Islet of Langerhans (tissue), 1 donor: ENCODE data around the gene UGT1A6.
"Not testable (repeated sequence)": the region's sequence is repeated elsewhere in the genome, so short reads cannot be mapped to it uniquely, and the experiment has no call there.

ENCODE experiments used
- FAIRE-seq: peaks from one replicate; lab custom pipeline; 2011; peaks lifted over from hg19 to GRCh38; lab: Jason Lieb, UNC

UGT1A6 gene

DNA sequence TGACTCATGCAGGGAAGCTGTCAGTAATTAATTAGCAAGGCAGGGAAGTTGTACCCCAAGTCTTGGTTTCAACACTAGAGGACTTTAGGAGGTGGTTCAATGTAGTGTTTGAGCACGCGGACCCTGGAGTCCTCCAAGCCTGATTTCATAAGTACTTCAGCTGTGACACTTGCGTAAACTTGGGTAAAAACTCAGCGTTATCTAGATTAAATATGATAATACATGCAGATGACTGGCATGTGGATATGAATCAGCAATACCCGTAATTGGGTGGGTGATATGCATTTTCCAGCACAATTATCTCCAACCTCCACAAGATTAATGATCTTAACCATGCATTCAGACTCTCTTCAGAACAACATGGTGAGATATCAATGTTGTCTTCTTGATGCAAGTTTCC, 5.8 kb upstream of the UGT1A6 start:
- FAIRE-seq: no peak

DNA sequence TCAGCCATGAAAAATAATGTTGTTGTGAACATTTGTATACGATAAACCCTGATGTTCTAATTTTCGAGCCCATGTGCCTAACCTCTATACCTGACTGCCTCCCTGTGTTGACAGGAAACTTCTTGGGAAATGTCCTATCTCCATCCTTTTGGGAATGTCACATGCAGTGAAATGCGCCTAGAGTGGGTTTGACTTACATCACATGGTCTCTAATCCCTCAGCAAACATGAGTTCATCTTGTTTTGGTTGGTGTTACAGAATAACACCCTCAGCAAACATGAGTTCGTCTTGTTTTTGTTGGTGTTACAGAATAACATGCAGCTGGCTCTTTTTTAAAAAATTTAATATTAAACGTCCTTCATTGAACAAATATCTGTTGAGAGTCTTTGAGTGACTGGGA, 4.3 kb upstream of the UGT1A6 start:
- no peak for FAIRE-seq

DNA sequence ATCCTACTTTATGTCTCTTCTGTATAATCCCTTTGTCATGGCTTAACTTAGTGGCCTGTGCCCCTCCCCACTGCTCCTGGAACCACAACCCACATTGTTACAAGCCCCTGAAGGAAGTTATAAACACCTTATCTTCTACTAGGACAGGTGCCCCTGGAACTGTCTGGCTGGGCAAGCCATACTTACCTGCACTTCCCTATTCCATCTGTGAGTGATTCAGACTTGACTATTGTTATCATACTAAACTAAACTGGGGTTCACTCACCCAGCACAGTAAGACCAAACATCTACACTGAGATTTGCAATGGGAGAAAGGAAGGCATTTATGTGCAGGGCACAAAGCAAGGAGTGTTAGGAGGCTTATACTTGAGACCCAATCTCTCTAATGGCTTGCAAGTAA, 3.7 kb upstream of the UGT1A6 start:
- no peak for FAIRE-seq

DNA sequence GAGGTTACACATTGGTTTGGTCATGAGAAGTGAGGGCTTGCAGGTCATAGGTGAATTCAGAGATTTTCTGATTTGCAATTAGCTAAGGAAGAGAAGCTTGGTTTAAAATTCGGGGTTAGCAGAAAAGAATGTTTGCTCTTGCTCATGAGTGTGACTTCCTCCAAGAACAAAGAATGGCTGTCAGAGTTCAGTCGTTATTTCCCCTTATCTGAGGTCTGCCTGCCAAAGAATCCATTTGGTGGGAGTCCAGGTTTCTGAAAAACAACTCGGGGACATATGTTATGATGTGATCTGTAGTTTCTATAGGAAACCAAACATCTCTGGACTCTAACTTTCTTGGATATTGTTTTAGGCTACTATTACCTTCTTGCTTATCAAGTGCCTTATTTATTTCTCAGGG, 3.2 kb upstream of the UGT1A6 start:
- no peak for FAIRE-seq

DNA sequence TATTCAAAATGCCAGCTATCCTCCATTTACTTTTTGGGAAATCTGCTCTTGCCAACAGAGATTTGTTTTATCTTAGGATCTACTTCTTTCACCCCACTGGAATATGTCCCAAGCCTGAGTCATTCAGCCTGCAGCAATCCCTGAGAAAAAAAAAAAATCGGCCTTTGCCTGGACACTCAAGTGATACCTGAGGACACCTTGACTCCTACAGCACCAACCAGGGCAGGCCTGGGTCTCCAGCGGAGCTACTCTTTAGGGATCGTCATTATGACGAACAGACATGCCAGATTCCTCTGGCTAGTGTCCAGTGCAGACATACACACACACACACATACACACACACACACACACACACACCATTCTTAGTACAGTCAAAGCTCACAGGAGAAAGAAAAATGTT, 2.2 kb upstream of the UGT1A6 start:
- FAIRE-seq: no peak

DNA sequence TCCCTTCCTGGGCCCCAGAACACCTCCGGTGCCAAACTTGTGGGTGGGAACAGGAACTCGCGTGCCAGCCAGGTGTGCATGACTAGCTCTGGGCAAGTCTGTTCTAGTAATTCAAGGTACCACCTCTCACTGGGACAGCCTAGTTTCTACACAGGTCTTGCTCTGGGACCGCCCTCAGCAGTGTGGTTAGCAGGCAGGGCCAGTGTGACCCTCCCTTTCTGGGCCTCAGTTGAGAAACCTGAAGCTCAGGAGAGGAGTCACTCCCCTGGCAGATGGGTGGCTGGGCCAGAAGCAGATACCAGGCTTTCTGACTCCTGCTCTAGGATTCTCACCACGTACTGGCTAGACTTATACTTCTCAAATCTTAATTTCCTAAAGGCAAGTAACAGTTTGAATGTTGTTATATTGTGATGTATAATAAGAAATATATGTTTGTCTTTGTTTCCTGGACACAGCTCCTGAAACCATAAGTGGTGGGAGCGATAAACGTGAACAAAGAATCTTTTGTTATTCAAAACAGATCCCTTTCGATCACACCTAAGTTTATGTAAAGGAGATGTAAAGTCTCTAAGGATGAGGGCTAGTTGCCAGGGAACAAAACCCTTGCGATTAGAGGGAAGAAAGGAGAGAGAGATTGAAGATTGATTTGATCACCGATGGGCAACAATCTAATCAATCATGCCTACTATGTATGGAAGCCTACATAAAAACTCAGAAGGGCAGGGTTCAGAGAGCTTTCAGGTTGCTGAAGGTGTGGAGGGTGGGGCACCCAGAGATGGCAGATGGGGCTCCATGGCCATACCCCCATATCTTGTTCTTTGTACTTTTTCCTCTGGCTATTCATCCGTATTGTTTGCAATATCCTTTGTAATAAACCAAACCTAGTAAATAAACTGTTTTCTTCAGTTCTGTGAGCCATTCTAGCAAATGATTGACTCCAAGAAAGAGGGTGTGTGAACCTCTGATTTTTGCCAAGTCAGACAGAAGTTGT, 952 bp upstream of the UGT1A6 start:
- FAIRE-seq: no peak

DNA sequence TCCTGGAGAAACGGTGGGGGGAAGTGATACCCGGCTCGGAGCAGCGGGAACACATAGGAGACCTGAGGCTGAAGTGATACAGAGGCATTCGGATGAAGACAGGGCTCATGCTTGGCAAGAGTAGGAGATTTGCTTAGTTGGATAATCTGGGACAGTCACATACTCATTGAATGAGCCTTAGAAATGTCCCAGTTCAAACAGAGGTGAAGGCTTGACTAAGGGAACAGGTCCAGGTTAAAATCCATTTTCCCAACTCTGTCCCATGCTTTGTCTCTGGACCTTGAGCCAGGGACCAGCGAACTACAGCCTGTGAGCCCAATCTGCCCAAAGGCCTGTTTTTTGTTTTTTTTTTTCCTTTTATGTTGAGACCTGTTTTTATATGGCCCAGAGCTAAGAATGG, 1.3 kb downstream of the UGT1A6 start:
- FAIRE-seq: no peak

DNA sequence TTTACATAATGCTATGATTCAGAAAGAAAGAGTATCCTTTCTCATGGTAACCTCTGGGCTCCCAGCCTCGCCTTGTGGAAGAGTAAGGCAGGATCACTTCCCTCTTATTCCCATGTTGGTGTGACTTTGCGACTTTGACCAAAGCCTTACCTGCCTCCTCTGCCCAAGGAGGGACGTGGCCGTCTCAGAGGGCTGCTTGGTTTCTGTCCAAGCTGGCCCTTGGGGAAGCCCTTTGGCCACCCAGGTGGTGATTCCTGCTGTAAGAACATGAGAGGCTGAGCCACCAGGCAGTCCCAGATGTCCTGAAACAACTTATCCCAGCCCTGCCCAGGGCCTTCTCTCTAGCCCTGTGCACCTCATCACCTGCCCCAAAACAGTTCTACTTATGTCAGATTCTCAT, 6.0 kb downstream of the UGT1A6 start:
- no peak for FAIRE-seq

DNA sequence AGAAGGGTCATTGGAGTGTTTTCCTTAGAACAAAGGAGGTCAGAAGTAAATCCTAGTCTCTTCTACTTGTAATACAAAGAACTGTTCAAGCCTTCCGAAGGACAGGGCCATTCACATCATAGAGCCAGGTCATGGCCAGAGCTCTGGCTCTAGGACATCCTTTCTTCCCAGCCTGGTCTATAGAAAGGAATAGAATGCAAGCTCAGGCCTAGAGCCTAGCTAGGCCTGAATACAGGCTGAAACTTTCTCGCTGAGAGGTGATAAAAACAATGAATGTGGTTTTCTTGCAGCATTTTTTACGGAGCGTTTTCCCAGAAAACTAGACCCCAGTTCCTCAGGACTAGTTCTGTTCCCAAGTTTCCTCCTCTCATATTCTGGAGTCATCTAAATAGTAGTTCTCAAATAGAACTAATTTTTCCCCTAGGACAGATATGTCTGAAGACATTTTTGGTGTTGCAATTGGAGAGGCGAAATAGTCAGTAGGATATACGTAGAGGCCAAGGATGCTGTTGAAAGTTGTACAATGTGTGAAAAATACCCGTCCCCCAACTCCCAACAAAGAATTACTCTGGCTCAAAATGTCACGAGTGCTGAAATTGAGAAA, 6.8 kb downstream of the UGT1A6 start:
- no peak for FAIRE-seq

DNA sequence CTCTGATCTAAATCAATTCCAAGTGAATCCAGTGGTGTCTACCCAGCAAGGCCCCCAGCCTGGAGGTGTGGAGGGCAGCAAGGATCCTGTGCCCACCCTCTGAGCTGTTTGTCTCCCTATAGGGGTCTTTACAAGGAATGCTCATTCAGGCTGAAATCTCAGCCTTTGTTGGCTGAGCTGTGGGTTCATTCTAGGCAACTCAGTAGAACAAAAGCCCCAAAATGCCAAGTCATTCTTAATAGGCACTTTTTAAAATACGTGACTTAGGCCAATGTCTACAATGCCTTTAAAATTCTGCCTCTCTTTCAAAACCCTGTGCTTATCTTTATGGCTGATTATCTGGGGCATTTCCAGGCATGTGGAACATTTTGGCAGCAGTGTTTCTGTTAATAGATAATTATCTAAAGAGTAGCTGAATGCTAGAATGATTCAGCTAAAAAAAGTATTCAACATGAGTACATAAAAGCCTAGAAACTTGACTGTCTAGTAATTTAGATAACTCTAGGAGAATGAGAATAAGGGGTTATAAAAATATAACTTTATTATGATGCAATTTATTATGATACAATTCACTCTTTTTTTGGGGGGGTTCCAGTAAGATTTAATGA, 7.4 kb downstream of the UGT1A6 start:
- FAIRE-seq: peak; percentile 76

DNA sequence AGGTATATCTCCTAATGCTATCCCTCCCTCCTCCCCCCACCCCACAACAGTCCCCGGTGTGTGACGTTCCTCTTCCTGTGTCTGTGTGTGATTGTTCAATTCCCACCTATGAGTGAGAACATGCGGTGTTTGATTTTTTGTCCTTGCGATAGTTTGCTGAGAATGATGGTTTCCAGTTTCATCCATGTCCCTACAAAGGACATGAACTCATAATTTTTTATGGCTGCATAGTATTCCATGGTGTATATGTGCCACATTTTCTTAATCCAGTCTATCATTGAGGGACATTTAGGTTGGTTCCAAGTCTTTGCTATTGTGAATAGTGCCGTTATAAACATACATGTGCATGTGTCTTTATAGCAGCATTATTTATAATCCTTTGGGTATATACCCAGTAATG, 8.2 kb downstream of the UGT1A6 start:
- FAIRE-seq: not testable (repeated sequence)

DNA sequence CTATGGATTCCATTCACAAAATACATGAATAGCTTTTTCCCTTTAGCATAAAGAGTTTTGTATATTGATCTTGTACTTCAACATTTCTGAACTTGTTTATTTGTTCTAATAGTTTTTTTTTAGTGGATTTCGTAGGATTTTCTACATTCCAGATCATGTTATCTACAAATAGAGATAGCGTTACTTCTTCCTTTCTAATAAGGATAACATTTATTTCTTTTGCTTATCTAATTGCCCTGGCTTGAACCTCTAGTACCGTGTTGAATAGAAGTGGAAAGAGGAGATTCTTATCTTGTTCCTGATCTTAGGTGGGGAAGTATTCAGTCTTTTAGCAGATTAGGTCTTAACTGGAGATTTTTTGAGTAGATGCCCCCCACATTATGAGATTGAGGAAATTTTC, 9.5 kb downstream of the UGT1A6 start:
- no peak for FAIRE-seq

DNA sequence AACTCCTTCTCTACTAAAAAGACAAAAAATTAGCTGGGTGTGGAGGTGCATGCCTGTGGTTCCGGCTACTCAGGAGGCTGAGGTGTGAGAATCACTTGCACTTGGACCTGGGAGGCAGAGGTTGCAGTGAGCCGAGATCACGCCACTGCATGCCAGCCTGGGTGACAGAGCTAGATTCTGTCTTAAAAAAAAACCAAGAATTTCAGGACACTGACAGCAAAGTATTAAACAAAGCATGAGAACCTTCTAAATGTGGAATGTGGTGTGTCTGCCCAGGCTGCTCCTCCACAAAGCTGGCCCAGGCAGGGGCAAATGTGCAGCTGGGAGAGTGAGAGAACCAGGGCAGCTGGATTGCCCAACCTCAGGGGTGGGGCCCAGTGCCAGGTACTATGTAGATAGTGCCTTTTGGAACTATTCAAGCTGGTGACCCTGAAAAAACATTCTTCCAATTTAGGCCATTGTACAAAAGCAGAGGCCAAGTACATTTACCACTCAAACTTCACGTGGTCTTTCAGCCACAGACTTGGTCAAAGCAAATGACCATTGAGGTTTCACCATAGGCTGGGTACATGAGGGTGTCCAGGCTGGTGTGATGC, 13.3 kb downstream of the UGT1A6 start:
- FAIRE-seq: no peak

DNA sequence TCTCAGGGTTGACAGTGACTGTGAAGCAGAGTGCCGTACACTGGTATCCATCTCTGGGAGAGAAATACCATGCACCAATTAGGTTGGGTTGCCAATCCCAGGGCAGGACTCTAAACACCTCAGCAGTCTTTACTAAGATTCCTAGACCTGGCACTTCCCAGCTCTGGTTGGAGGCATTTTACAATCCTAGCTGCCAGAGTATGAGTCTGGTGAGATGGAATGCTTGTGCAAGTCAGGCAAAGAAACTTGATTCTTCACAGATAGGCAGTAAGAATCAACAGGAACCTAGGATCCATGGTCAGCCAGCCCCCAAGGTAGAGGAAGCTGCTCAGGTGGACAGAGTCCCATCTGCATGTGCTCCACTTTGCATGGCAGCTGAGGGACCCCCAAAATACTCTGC, 14.0 kb downstream of the UGT1A6 start:
- FAIRE-seq: no peak

DNA sequence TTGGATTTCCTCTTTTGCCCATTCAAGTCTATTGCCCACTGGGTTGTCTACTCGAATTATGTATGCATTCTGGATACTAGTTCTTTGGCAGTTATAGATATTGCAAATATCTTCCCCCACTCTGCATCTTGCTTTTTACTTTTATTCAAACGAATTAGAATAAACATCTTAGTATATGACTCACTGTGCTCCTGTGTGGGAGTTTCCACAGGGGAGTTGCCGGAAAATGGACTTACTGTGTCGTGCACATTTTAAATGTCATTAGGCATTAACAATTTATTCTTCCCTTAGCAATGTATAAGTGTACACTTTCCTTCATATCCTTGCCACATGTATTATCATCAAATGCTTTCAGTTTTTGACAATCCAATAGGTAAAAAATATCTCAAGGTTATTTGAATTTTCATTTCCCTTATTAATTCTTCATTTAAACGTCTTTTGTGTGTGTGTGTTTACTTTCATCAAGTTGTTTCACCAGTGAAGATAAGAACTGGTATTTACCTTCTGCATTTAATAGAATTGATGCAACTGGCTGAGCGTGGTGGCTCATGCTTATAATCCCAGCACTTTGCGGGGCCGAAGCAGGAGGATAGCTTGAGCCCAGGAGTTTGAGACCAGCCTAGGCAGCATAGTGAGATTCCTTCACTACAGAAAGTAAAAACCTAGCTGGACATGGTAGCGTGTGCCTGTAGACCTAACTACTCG, 15.4 kb downstream of the UGT1A6 start:
- FAIRE-seq: no peak

DNA sequence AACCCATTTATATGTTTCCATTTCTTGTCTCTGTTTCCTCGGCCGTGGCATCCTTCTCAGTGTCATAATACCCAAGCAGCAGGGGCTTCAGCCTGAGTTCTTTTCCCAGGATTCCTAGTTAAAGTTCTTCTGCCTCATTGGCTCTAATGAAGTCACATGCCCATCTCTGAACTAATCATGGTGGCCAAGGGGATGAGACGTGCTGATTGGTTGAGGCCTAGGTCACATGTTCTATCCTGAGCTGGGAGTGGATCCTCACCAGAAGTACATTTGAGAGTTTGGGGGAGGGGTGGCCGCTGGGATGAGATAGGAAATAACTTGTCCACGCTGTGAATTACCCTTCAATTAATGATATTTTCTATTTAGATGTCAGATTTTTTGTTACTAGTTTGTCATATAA, 16.3 kb downstream of the UGT1A6 start:
- no peak for FAIRE-seq

DNA sequence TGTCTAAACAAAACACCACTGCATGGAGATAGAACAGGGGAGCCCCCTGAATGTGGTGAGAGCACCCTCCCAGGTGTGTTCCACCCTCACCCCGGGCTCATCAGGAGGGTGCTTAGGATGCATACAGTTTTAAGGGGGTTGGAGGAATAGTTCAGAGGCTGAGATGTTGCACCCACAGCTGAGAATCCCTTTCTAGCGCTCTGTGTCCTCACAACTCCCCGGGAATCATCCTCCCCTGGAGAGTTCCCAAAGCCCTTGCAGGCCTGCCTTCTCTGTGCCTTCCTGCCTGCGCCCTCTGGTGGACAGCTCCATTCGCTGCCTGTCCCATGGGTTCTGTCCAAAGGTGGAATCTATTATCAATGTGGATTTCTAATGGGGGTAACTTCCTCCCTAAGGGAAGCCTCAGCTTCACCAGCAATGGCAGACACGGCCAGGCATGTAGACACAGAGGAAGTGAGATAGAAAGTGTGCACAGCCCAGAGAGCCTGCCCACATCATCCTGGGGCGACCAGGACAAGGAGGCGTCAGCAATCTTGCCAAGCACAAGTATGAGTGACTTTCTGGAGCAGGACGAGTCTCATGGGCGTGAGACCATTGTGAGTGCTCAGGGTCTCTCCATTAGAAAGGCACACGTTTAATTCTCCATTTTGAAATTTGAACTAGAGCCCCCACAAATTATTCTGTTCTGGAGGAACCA, 18.8 kb downstream of the UGT1A6 start:
- FAIRE-seq: no peak

DNA sequence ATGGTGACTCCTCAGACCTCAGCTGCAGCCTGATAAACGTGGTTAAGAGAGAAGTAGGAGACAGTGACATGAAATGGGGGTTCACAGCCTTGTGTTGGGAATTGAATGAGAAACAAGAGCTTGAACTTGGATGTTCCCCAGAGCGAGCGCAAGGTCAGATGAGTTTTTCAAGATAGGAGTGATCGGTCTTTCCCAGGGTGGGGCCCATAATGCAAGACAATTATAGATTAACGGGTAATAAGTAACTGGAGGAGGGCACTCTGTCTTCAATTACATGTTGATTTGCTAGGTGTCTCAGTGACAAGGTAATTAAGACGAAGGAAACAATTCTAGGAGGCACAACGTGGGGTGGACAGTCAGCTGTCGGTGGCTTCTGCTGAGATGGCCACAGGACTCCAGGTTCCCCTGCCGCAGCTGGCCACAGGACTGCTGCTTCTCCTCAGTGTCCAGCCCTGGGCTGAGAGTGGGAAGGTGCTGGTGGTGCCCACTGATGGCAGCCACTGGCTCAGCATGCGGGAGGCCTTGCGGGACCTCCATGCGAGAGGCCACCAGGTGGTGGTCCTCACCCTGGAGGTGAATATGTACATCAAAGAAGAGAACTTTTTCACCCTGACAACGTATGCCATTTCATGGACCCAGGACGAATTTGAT, 20.0 kb downstream of the UGT1A6 start, which contains the start of gene UGT1A5:
UGT1A5 (plus strand) TSS at position 297 of the 651 bp plus-strand sequence; CDS start at position 382, 85 bp downstream.
- no peak for FAIRE-seq

DNA sequence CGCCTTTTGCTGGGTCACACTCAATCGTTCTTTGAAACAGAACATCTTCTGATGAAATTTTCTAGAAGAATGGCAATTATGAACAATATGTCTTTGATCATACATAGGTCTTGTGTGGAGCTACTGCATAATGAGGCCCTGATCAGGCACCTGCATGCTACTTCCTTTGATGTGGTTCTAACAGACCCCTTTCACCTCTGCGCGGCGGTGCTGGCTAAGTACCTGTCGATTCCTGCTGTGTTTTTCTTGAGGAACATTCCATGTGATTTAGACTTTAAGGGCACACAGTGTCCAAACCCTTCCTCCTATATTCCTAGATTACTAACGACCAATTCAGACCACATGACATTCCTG, 20.5 kb downstream of the UGT1A6 start:
- FAIRE-seq: no peak

DNA sequence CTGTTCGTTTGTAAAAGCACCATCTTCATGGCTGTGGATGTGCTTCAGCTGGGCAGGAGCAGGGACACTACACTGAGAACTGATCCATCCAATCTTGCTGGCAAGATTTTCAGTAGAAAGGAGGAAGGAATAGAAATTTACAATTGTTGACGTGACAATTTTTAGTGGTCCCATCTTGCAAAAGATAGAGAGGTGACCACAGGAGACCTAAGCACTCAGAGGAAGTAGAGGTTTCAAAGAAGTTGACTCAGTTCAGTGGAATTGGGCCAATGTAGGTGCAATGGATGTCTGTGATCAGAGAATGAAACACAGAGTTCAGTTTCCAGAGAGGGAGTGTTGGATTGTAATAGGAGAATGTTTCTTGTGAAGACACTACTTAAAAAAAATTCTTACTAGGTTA, 21.4 kb downstream of the UGT1A6 start:
- no peak for FAIRE-seq

DNA sequence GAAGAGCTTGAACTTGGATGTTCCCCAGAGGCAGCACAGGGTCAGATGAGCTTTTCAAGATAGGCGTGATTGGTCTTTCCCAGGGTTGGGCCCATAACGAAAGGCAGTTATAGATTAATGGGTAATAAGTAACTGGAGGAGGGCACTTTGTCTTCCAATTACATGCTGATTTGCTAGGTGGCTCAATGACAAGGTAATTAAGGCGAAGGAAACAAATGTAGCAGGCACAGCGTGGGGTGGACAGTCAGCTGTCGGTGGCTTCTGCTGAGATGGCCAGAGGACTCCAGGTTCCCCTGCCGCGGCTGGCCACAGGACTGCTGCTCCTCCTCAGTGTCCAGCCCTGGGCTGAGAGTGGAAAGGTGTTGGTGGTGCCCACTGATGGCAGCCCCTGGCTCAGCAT, 25.9 kb downstream of the UGT1A6 start, which contains the start of gene UGT1A4:
UGT1A4 (plus strand) TSS at position 185 of the 400 bp plus-strand sequence; CDS start at position 270, 85 bp downstream.
- FAIRE-seq: no peak
